H4 (cell line): Measurements from ENCODE around the gene TSHZ1. TPM values are rescaled to one million over a fixed set of nuclear protein-coding genes. Genes with fewer than 3 reads are reported as not detected.
A peak's percentile ranks its signal among the peaks of the same experiment; 100 is the strongest.

Source experiments
- DNase-seq: peaks from one replicate; pipeline ENCODE4 v3.0.0-alpha.2; 2015; ENCODE audit warnings: low spot score
- total RNA-seq: library from RNA; depleted of rRNA; stranded (reverse); fragments of >200 nt; shearing (Covaris generic); gene quantifications from 2 replicates; pipeline ENCODE4 v1.2.3, GENCODE V29; 2014

Gene TSHZ1
- total RNA-seq, 1 experiment from 2014 or later: 8.9 TPM

DNA sequence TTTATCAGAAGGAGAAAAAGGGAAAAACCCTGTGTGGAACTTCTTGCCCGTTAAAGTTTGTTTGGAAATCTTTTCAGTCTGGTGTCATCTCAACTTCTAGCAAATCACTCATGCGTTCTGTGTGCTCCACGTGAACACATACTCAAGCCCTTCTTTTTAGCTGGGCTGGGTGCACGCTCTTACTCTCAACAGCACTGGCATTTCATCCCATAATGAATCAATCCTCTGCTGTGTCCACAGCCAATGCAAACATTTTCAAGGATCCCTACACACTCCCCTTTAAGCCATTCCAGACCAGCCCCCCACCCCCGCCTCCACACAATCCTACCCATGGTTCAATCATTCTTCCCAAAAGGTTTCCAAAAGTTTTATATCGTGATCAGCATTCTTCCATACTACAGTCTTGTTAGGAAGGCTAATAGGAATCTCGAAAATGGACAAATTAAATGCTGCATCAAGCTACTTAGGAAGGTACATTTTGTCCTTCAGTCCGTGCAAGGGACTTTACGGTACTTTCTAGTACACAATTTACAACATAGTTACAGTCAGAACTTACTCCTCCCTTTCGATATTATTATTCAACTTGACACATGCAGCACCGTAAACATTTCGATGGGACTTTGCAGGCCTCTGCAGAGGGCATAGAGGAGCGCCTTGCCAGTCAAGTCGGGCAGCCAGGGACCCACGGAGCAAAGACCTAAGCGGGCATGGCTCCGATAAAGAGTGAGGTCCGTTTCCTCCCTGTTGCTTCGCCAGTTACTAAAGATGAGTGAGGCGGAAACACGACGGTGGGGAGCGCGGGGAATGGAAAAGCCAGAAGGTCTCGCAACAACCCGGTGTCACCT, 3.1 kb upstream of the TSHZ1 start:
- DNase-seq: no peak

- DNase-seq: peak; percentile 41
Measured at GRCh38 chr18:75208155-75208835, 2.3 kb upstream of the TSHZ1 start.

DNA sequence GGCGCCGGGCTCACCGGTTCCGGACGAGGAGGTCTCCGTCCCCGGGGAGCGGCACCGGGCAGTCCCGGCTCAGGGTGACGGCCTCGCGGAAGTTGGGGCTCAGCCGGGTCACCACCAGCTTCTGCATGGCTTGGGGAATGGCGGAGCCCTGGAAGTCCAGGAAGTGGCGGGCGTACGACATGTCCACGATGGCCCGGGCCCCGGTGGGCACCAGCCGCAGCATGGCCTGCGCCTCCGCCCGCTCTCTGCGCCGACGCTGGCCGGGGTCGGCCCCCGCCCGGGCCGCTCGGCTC, 1.8 kb upstream of the TSHZ1 start:
- DNase-seq: no peak

DNA sequence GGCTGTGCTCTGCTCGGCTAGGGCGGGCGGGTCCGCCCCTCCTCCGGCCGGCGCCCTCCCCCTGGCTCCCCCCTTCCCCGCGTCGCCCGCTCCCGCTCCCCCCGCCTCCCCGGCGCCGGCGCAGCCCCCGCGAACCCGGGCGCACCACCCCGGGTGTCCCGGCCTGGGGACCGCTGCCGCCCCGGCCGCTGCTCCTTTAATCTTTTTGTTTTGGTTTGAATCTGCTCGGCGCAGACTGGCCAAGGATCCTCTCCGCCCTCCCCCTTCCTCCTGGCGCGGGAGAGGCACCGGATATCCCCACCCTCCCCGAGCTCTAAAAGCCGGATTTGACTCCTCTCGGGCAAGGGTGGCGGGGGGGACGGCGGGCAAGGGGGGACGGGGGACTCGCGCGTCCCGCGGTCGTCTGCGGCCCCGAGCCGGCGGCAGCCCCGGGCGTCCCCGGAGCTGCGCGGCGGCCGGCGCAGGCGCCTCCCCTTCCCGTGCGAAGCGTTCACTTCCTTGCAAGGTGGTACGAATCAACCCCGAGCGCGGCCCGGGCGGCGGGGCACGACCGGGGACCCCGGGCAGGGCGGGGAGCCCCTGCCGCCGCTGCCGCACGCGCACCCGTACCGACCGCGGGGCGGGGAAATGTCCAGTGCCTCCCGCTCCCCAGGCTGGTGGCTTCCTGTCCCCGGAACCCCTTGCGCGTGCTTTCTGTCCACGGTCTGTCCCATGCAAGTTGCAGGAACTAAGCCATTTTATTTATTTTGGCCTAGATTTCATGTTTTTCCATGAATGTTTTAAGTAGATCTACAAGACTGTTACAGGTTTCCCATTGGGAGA, 1.3 kb upstream of the TSHZ1 start, which contains the start of gene PTGR3:
Gene PTGR3 (minus strand): TSS at position 11 of the 822 bp plus-strand sequence. CDS start 81 bp downstream, outside the sequence.
- DNase-seq: peak; percentile 90

DNA sequence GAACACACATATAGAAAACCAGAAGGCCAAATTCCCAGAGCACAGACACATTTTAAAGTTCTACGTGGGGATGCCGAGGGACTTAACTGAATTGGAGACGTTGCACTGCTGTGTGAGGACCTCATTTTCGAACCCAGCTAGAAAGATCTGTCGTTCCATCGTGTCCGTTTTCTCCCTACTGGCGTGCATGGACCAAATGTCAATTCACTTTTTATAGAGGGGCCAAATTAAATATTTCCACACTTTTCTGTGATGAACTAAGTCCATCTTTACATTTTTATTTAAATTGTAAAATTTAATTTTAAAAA, 692 bp upstream of the TSHZ1 start:
- no peak for DNase-seq

GRCh38 chr18:75211002-75211621, 515 bp downstream of the TSHZ1 start:
- DNase-seq: no peak

DNA sequence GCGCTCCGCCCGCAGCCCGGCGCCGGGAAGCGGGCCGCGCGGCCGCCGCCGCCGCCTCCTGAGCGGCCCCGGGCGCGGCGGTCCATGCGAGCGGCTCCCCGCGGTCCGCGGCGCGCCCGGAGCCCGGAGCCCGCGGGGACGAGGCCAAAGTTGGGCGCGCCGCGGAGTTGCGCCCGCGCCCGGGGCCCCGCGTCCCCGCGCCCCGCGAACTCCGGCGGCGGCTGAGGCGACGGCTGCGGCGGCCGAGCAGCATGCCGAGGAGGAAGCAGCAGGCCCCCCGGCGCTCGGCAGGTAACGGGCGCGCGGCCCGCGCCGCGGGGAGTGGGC, 992 bp downstream of the TSHZ1 start:
- no peak for DNase-seq

- DNase-seq: peak; percentile 32
Measured at GRCh38 chr18:75211953-75212750, 1.6 kb downstream of the TSHZ1 start.

DNA sequence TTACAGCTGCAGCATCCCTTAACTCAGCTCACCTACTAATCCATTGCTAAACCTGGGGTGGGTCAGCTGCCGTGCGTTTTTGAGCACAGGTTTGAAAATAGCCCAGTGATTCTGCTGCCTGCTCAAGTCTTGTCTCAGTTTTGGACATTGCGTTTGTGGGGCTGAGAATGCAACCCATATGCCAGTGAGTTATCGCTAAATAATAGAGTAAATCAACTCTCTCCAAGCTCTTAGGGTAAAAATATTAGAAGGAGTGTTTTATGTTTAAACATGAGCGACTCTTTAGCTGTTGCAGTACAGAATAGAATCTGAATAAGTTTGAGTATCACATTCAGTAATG, 2.1 kb downstream of the TSHZ1 start:
- no peak for DNase-seq

DNA sequence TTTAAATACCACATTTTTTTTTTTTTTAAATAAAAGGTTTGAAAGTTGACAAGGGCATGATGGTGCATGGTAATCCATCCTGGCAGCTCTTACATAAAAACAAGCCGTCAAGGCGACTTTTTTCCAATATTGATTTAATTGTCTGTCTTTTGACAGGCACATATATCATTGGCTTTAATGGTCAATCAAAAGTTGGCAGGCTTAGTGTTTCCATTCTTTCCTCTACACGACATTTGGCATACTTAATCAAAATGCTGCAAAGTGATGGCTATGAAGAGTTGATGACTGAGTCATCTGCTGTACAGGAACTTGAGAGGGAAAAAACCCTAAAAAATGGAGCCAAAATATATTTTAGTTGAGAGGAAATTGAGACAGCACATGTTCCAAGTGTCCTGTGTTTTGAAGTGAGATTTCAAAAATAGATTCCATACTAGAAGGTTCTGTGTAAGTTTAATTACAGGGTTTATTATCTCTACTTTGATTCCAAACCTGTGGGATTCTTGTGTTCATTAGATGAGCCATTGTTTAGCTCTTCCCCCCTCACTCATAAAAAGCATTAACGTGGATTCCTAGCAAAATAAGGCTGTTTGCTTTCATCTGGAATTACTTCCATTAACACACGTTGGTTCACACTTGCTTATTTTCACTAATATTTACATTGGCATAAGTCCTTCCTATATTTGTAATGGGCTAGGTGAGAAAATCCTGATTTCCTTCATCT, 3.2 kb downstream of the TSHZ1 start:
- no peak for DNase-seq

- DNase-seq: no peak
Measured at GRCh38 chr18:75214332-75214690, 3.7 kb downstream of the TSHZ1 start.

- DNase-seq: no peak
Measured at GRCh38 chr18:75214766-75215510, 4.3 kb downstream of the TSHZ1 start.

GRCh38 chr18:75215663-75216062, 5.1 kb downstream of the TSHZ1 start:
- DNase-seq: no peak

GRCh38 chr18:75216212-75216910, 5.8 kb downstream of the TSHZ1 start:
- DNase-seq: no peak

GRCh38 chr18:75216911-75217689, 6.5 kb downstream of the TSHZ1 start:
- DNase-seq: no peak

- no peak for DNase-seq
Measured at GRCh38 chr18:75218065-75218923, 7.7 kb downstream of the TSHZ1 start.

DNA sequence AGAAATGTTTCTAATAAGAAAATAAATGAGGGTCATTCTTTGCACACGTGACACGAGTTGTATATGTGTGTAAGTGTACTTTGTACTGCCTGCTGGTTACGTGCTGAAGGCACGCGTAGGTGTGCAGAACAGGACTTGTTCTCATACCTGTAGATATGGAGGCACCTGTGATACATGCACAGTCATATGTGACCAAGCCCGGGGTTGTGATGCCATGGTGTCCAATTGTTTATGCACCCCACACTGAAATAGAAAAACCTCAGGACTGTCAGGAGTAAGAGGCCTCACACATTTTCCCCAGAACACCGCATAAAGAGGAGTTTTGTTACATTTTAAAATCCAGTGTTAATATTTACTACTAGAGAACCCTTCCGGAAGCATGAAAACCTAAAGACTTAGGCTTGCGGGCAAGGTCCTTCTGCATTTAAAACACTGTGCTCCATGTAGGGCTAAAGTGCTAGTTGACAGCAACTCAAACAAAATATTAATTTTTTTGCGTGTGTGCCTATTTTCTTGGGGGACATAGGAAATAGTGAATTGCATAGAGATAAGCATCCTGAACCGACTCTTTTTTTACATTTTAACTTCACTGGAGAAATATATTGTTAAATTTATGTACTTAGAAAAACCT, 9.3 kb downstream of the TSHZ1 start:
- no peak for DNase-seq
